NCI-H460 (cell line): ENCODE measurements around the gene KCNF1. TPM values are rescaled to one million over a fixed set of nuclear protein-coding genes. Genes with fewer than 3 reads are reported as not detected.

Experiments
- DNase-seq: peaks from one replicate; pipeline ENCODE4 v3.0.0-alpha.2; 2016; ENCODE audit warnings: low read depth; ENCODE audit errors: extremely low read depth
- small RNA-seq, 2 experiments: library from RNA; depleted of rRNA; stranded (forward); fragments of <200 nt; gene quantifications; one replicate each; pipeline ENCODE3, GENCODE V24; 2014
- total RNA-seq: library from RNA; depleted of rRNA; stranded (reverse); fragments of >200 nt; shearing (Covaris generic); gene quantifications from 2 replicates; pipeline ENCODE4 v1.2.3, GENCODE V29; 2014; rRNA removed

The KCNF1 gene
- total RNA-seq, 1 experiment from 2014 or later = 1.6 TPM

GRCh38 chr2:10960606-10961489 is 49.1 kb downstream of the KCNF1 start:
- no peak for DNase-seq

GRCh38 chr2:10961490-10961875 is 49.7 kb downstream of the KCNF1 start:
- no peak for DNase-seq

GRCh38 chr2:10962004-10962403 is 50.3 kb downstream of the KCNF1 start:
- no peak for DNase-seq

- DNase-seq = no peak
Measured at GRCh38 chr2:10963155-10963554, 51.4 kb downstream of the KCNF1 start.

Small RNA genes lying within 50 kb of the gene (small RNA-seq; reads per million reads assigned to genes)
- 0 reads per million in 2 experiments for gene AC079587.1

Other genes with a start within 250 kb of the KCNF1 start
- 42.9 and 52.4 TPM in 2 replicates for gene NOL10, start 222.0 kb upstream of the KCNF1 start, total RNA-seq
- 0.63 and 0.72 TPM in 2 replicates for gene ATP6V1C2, start 190.3 kb upstream of the KCNF1 start, total RNA-seq
- gene PDIA6, start 99.1 kb upstream of the KCNF1 start, total RNA-seq = 506 and 548 TPM in 2 replicates
- gene SLC66A3, start 243.5 kb downstream of the KCNF1 start, total RNA-seq = 25.5 and 32.2 TPM in 2 replicates